GM12892 (cell line): ENCODE measurements around the gene CNTNAP2.

Experiments used
- POLR2A ChIP-seq: IDR thresholded peaks from 2 replicates; pipeline ENCODE4 v1.6.1; 2011; ENCODE audit warnings: low read depth, low read length, control low read depth
- POLR2AphosphoS5 ChIP-seq: IDR thresholded peaks from 2 replicates; pipeline ENCODE4 v1.6.1; 2011; ENCODE audit warnings: low read depth, low read length, control low read depth
- TAF1 ChIP-seq: IDR thresholded peaks from 2 replicates; pipeline ENCODE4 v1.6.1; 2011; ENCODE audit warnings: low read depth, mild to moderate bottlenecking, control low read depth, low read length, borderline replicate concordance

GRCh38 chr7:146355216-146355615, 238.6 kb downstream of the CNTNAP2 start:
- TF ChIP-seq POLR2AphosphoS5 = no peak
- no peak for TF ChIP-seq TAF1
- no peak for TF ChIP-seq POLR2A
